Fibroblast of gingiva (primary cell): ENCODE measurements around the gene TRPM4.
"Not testable (repeated sequence)": the region's sequence is repeated elsewhere in the genome, so short reads cannot be mapped to it uniquely, and the experiment has no call there.

ENCODE experiments used
- DNase-seq: peaks from one replicate; pipeline ENCODE4 v3.0.0-alpha.2; 2011; ENCODE audit warnings: low read depth

TRPM4 gene

GRCh38 chr19:49190781-49191180 is 33.2 kb downstream of the TRPM4 start:
- DNase-seq, result no peak

- no peak for DNase-seq
Measured at GRCh38 chr19:49193822-49194394, 36.3 kb downstream of the TRPM4 start.

DNA sequence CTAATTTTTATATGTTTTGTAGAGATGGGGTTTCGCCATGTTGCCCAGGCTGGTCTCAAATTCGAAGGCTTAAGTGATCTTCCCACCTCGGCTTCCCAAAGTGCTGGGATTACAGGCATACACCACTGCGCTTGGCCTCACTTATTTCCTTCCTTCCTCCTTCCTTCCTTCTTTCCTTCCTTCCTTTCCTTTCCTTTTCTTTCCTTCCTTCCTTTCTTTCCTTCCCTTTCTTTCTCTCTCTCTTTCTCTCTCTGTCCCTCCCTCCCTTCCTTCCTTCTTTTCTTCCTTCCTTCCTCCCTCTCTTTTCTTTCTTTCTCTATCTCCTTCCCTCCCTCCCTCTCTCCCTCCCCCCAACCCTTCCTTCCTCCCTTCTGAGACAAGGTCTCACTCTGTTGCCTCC is 36.8 kb downstream of the TRPM4 start:
- DNase-seq, result no peak

GRCh38 chr19:49196527-49197240 is 39.1 kb downstream of the TRPM4 start:
- no peak for DNase-seq

DNA sequence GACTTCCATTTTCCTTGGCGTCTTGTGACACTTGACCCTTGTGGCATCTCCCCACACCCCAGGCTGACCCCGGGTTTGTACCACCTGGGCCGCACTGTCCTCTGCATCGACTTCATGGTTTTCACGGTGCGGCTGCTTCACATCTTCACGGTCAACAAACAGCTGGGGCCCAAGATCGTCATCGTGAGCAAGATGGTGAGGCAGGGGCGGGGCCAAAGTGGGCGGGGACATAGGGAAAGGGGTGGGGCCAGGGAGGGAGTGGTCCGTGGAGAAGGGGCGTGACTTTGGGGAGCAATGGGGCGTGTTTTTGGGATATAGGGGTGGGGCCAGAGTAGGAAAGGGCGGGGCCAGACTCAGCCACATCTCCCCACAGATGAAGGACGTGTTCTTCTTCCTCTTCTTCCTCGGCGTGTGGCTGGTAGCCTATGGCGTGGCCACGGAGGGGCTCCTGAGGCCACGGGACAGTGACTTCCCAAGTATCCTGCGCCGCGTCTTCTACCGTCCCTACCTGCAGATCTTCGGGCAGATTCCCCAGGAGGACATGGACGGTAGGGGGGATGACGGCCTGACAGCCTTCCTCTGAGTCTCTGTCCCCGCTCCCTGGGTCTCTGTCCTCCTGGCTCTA is 42.8 kb downstream of the TRPM4 start:
- no peak for DNase-seq

- no peak for DNase-seq
Measured at GRCh38 chr19:49201042-49201441, 43.5 kb downstream of the TRPM4 start.

GRCh38 chr19:49205114-49205513 is 47.5 kb downstream of the TRPM4 start:
- DNase-seq, result no peak

- not testable (repeated sequence) for DNase-seq
Measured at GRCh38 chr19:49209502-49209901, 51.9 kb downstream of the TRPM4 start.

DNA sequence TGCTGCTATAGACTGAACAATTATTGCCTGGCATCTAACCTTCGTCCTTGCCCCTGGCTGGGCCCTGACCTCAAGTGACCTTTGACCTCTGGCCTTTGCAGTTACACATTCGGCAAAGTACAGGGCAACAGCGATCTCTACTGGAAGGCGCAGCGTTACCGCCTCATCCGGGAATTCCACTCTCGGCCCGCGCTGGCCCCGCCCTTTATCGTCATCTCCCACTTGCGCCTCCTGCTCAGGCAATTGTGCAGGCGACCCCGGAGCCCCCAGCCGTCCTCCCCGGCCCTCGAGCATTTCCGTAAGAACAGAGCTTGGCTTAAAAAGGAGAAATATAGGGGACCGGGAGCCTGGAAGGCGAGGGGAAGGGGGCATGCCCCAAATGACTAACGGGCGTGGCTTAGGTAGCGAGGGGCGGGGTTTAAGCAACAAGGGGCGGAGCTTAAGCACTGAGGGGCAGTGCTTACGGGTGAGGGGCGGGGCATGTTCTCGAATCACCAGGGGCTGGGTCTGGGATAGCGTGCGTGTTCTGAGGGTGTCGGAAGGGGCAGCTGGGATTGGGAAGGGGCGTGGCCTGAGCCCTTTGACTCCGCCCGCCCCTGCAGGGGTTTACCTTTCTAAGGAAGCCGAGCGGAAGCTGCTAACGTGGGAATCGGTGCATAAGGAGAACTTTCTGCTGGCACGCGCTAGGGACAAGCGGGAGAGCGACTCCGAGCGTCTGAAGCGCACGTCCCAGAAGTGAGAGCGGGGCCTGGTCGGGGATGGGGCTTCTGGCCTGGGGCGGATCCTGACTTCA is 52.7 kb downstream of the TRPM4 start:
- no peak for DNase-seq

DNA sequence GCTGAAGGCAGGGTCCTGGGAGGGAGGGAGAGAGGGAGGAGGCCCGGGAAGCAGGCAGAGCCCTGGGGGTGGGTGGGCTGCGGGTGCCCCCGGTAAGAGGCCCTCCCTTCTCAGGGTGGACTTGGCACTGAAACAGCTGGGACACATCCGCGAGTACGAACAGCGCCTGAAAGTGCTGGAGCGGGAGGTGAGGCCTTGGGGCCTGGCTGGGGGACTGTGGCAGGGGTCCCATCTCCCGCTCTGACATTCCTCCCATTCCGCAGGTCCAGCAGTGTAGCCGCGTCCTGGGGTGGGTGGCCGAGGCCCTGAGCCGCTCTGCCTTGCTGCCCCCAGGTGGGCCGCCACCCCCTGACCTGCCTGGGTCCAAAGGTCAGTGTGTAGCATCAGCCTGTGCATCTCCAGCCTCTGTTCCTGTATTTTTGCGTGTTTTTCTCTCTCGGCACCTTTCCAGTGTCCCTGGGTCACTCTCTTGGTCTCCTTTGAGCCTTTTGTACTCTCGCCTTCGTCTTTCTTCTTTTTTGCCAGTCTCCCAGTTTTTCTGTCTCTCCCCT is 53.4 kb downstream of the TRPM4 start:
- DNase-seq, result no peak

DNA sequence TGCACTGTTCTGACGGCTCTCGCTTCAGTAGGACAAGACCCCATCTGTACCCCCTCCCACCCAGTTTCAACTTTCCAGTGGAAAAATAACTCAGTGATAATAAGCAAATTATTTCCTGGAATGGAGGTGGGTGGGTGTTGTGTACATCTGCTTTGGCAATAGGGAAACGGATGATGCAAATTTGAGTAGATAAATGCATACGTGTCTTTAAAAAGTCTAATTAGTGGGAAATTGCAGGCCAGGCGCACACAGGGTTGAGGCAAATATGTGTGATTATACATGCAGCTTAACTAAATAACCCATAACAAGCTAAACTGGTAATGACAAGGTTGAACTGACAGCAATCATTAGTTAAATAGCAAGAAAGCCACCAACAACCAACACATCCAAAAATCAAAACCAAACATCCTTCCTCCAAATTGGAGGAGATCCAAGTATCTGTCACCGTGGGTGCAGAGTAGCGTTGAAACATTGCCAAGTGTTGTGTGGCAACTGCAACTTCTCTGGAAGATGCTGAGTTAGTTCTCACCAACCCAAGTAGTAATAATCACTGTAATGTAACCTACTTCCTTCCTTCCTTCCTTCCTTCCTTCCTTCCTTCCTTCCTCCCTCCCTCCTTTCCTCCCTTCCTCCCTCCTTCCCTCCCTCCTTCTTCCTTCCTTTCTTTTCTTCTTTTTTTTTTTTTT is 54.6 kb downstream of the TRPM4 start:
- DNase-seq, result peak; percentile 16

GRCh38 chr19:49213791-49214190 is 56.2 kb downstream of the TRPM4 start:
- no peak for DNase-seq

DNA sequence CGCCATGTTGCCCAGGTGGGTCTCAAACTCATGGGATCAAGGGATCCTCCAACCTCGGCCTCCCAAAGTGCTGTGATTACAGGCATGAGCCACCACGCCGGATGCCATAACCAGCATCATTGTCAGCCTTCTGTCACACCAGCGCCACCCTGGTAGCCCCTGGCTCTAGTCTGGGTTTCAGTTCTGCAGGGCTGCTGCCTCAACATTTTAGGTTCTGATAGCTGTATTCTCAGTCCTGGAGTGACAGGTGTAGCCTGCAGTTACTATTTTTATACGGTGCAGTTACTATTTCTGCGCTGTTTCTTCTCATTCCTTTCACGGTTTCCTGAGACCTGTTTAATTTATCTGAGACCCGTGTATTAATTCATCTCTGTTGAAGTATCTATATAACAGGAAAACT is 57.1 kb downstream of the TRPM4 start:
- DNase-seq, result no peak

DNA sequence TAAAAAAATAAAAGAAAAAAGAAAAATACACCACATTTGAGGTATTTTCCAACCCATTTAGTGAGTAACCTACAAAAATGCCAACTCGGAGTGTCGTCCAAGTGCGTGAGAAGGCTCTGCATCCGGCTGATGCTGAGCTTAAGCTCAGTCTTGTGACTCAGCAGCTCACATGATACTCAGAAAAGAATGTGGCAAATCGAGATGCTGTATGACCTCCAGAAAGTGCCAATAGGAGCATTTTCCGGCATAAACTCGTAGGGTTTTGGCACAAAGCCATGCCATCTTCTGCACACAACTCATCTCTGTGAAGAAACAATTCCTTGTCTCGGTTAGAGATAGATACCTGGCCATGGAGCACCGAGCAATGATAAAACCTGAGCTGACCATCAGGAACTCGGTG is 58.5 kb downstream of the TRPM4 start:
- DNase-seq, result peak; percentile 77

DNA sequence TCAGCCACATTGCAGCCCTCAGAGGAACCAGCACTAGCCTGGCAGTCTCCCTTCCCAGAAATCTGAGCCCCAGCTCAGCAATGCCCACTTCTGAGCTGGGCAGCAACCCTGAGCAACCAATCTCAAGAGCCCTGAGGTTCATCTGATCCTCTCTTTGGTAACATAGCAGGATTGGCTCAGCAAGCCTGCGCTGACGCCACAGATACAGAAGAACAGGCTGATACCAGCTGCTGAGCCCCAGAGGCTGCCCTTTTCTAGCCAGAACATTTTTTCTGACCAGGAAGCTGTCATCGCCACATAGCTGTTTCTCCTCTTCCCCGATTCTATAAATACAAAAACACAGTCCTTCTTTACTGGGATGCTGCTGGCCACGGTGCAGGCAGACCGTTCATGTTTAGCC is 59.8 kb downstream of the TRPM4 start:
- DNase-seq, result peak; percentile 81

GRCh38 chr19:49222011-49222410 is 64.4 kb downstream of the TRPM4 start:
- DNase-seq, result no peak

- no peak for DNase-seq
Measured at GRCh38 chr19:49222528-49222927, 64.9 kb downstream of the TRPM4 start.

DNA sequence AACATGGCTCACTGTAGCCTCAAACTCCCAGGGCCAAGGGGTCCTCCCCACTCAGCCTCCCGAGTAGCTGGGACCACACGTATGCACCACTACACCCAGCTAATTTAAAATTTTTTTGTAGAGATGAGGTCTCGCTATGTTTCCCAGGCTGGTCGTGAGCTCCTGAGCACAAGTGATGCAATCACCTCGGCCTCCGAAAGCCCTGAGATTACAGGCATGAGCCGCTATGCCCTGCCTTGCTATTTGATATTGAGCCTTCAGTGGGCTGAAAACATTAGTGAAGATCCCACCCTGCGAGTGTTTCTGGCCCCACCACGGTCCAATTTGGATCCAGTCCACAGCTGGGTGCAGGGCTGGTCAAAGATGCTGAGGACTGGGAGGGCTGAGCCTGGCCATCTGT is 65.9 kb downstream of the TRPM4 start:
- no peak for DNase-seq

GRCh38 chr19:49224441-49224840 is 66.8 kb downstream of the TRPM4 start:
- not testable (repeated sequence) for DNase-seq

GRCh38 chr19:49224879-49225278 is 67.3 kb downstream of the TRPM4 start:
- peak; percentile 38 for DNase-seq

DNA sequence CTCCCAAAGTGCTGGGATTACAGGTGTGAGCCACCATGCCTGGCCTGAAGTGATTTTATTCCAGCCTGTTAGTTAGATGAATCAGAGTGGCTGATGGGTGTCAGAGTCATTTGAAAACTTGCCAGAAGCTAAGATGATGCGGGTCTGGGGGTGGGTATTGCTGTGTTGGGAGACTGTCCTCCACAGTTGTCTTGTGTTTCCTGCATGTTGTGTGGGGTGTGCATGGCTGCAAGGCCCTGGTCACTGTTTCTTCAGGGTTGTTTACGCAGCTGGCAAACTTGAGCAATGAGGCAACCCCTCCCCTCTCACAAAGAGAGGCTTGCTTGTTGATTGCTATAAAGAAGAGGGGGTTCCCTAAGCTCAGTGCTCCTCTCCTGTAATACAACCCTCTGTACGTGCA is 71.8 kb downstream of the TRPM4 start:
- no peak for DNase-seq

GRCh38 chr19:49231389-49231788 is 73.8 kb downstream of the TRPM4 start:
- DNase-seq, result no peak
